ENCODE measurements around the gene APOA4. TPM values are rescaled to one million over a fixed set of nuclear protein-coding genes. Genes with fewer than 3 reads are reported as not detected.

The APOA4 gene
- total and polyA plus RNA-seq, 12 donors: 0.17 to 1.1 TPM; not detected in 10

- WGBS, 4 donors: 77 to 85% (median 84%) methylated on average over 10 to 14 of the region's 14 CpGs
- Histone ChIP-seq H3K27me3 (no peaks in the 10 kb centered on the region), H3K9me3 (replicated peaks in 1 of 3) (no peaks in the 10 kb centered on the region), H3K4me1 (replicated peaks in 1 of 2) (peaks cover 9 to 17% of the 10 kb centered on the region in 2 donors), H3K36me3 (replicated peaks in 1 of 2) (no peaks in the 10 kb centered on the region), H3K27ac (no peak overlapping the region), H3K4me3 (no peak overlapping the region)
- TF ChIP-seq POLR2A (IDR thresholded peaks at IDR 0.05) (no peak), CTCF (IDR thresholded peaks at IDR 0.05) (no peak)
- intact Hi-C loops (cut with DNase I): no loop called here
- peak in 2 of 7 donors; percentile 21 to 37 for DNase-seq
Measured at GRCh38 chr11:116833816-116834534, 10.9 kb upstream of the APOA4 start.

- TF ChIP-seq CTCF (IDR thresholded peaks at IDR 0.05) (no peak), POLR2A (IDR thresholded peaks at IDR 0.05) (no peak)
- Histone ChIP-seq H3K36me3 (replicated peaks in 1 of 2) (no peaks in the 10 kb centered on the region), H3K4me1 (replicated peaks in 1 of 2) (peaks cover 9 to 17% of the 10 kb centered on the region in 2 donors), H3K4me3 (no peak overlapping the region), H3K9me3 (replicated peaks in 1 of 3) (no peaks in the 10 kb centered on the region), H3K27me3 (no peaks in the 10 kb centered on the region), H3K27ac (no peak overlapping the region)
- WGBS, 4 donors: 92 to 98% (median 94%) methylated on average over 10 of the region's 10 CpGs
- intact Hi-C loops (cut with DNase I): no loop called here
- DNase-seq: no peak
Measured at GRCh38 chr11:116833491-116833815, 10.3 kb upstream of the APOA4 start.

GRCh38 chr11:116832350-116833290 lies 9.5 kb upstream of the APOA4 start:
- H3K27me3 ChIP-seq: no peaks in the 10 kb centered on the region
- intact Hi-C loops (cut with DNase I): no loop called here
- H3K4me3 ChIP-seq: no peak overlapping the region
- no peak for DNase-seq
- H3K9me3 ChIP-seq (replicated peaks in 1 of 3): no peaks in the 10 kb centered on the region
- TF ChIP-seq POLR2A (IDR thresholded peaks at IDR 0.05) (no peak), CTCF (IDR thresholded peaks at IDR 0.05) (no peak)
- no peaks in the 10 kb centered on the region for H3K36me3 ChIP-seq (replicated peaks in 1 of 2)
- H3K4me1 ChIP-seq (replicated peaks in 1 of 2): peaks cover 9 to 17% of the 10 kb centered on the region in 2 donors
- WGBS, 4 donors: 80 to 85% (median 82%) methylated on average over 7 to 13 of the region's 13 CpGs
- H3K27ac ChIP-seq: no peak overlapping the region

GRCh38 chr11:116831790-116832349 lies 8.8 kb upstream of the APOA4 start:
- peaks cover 9 to 17% of the 10 kb centered on the region in 2 donors for H3K4me1 ChIP-seq (replicated peaks in 1 of 2)
- no peak overlapping the region for H3K4me3 ChIP-seq
- H3K27ac ChIP-seq: no peak overlapping the region
- no peaks in the 10 kb centered on the region for H3K9me3 ChIP-seq (replicated peaks in 1 of 3)
- no peaks in the 10 kb centered on the region for H3K36me3 ChIP-seq (replicated peaks in 1 of 2)
- TF ChIP-seq CTCF (IDR thresholded peaks at IDR 0.05) (no peak), POLR2A (IDR thresholded peaks at IDR 0.05) (no peak)
- H3K27me3 ChIP-seq: no peaks in the 10 kb centered on the region
- 93 to 97% (median 95%) methylated on average over 5 to 7 of the region's 7 CpGs for WGBS, 4 donors
- DNase-seq: no peak
- intact Hi-C loops (cut with DNase I): no loop called here
